Osteocyte (in vitro differentiated cells): ENCODE measurements around the gene LCMT1. TPM values are rescaled to one million over a fixed set of nuclear protein-coding genes. Genes with fewer than 3 reads are reported as not detected.

Experiments
- DNase-seq: peaks from one replicate; pipeline ENCODE4 v3.0.0; 2021; ENCODE audit warnings: mixed read lengths; ENCODE audit not compliant: unreplicated experiment; ENCODE audit errors: extremely low spot score
- H3K27ac Mint-ChIP-seq: one replicate; pipeline ENCODE4 v1.8.0; 2021; ENCODE audit warnings: mild to moderate bottlenecking, mixed read lengths; ENCODE audit not compliant: unreplicated experiment
- H3K27me3 Mint-ChIP-seq: one replicate; pipeline ENCODE4 v1.8.0; 2021; ENCODE audit warnings: mixed read lengths; ENCODE audit not compliant: unreplicated experiment
- H3K36me3 Mint-ChIP-seq: one replicate; pipeline ENCODE4 v1.8.0; 2021; ENCODE audit warnings: mixed read lengths; ENCODE audit not compliant: unreplicated experiment
- H3K4me1 Mint-ChIP-seq: one replicate; pipeline ENCODE4 v1.8.0; 2021; ENCODE audit warnings: mixed read lengths; ENCODE audit not compliant: unreplicated experiment
- H3K4me3 Mint-ChIP-seq: one replicate; pipeline ENCODE4 v1.8.0; 2021; ENCODE audit warnings: mild to moderate bottlenecking, moderate library complexity, mixed read lengths; ENCODE audit not compliant: unreplicated experiment
- H3K9me3 Mint-ChIP-seq: one replicate; pipeline ENCODE4 v1.8.0; 2021; ENCODE audit warnings: mixed read lengths; ENCODE audit not compliant: unreplicated experiment
- total RNA-seq: library from RNA; stranded (reverse); gene quantifications from 2 replicates; pipeline ENCODE4 v1.2.1, GENCODE V29; 2021
- TF ChIP-seq, protein P1 (sequence below): fragments of 200-600 bp; sonication (generic); IDR thresholded peaks from 2 replicates; pipeline ENCODE4 v1.5.0; 2021; ENCODE audit warnings: antibody characterized with exemption, mild to moderate bottlenecking, moderate library complexity

Gene LCMT1
- total RNA-seq, 1 donor from 2014 or later = 52.2 TPM

DNA sequence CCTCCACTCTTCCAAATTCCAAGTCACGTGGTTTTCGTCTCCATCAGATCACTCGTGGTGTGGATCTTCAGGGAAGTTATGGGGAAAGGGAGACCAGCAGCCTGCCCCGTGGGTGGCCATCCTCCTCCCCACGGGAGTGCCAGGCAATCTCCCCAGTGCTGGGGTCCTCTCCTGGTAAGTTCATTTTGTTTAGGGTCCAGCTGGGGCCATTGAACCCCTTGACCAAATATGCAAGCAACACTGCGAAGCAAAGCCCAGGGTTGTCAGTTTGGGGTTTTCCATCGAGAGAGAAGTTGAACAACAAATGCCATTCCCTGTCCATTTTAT lies 4.1 kb upstream of the LCMT1 start:
- peaks cover 34% of the 10 kb centered on the region for H3K4me1 Mint-ChIP-seq
- no peaks in the 10 kb centered on the region for H3K36me3 Mint-ChIP-seq
- DNase-seq = no peak
- no peaks in the 10 kb centered on the region for H3K27me3 Mint-ChIP-seq
- H3K9me3 Mint-ChIP-seq = no peaks in the 10 kb centered on the region
- TF ChIP-seq, protein P1, sequence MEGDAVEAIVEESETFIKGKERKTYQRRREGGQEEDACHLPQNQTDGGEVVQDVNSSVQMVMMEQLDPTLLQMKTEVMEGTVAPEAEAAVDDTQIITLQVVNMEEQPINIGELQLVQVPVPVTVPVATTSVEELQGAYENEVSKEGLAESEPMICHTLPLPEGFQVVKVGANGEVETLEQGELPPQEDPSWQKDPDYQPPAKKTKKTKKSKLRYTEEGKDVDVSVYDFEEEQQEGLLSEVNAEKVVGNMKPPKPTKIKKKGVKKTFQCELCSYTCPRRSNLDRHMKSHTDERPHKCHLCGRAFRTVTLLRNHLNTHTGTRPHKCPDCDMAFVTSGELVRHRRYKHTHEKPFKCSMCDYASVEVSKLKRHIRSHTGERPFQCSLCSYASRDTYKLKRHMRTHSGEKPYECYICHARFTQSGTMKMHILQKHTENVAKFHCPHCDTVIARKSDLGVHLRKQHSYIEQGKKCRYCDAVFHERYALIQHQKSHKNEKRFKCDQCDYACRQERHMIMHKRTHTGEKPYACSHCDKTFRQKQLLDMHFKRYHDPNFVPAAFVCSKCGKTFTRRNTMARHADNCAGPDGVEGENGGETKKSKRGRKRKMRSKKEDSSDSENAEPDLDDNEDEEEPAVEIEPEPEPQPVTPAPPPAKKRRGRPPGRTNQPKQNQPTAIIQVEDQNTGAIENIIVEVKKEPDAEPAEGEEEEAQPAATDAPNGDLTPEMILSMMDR = no peak
- H3K4me3 Mint-ChIP-seq = peak overlapping the region; percentile 91
- H3K27ac Mint-ChIP-seq = peak overlapping the region; percentile 96

DNA sequence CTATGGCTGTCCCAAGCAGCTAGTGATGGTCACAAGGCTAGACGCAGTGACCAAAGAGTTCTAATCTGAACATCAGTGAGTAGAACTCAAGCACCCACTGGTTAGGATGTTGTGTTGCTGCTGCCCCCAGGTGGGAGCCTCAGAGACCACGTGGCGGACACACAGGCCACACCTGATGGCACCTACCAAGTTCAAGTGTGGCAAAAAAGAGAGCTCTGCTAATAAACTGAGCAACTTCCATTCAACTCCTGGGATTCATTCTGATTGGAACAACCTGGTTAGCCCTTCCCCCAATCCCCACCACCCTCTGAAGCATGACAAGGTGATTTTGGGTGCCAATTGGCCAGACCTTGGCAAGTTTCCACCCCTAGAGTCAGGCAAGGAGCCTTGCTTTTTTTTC lies 3.5 kb upstream of the LCMT1 start:
- Mint-ChIP-seq H3K27ac (no peak overlapping the region), H3K27me3 (no peaks in the 10 kb centered on the region), H3K4me1 (peaks cover 39% of the 10 kb centered on the region), H3K36me3 (no peaks in the 10 kb centered on the region), H3K9me3 (no peaks in the 10 kb centered on the region), H3K4me3 (peak overlapping the region; percentile 91)
- no peak for DNase-seq
- TF ChIP-seq, protein P1 = no peak

- TF ChIP-seq, protein P1 = no peak
- Mint-ChIP-seq H3K36me3 (peaks cover 3% of the 10 kb centered on the region), H3K27ac (no peak overlapping the region), H3K4me3 (no peak overlapping the region), H3K27me3 (no peaks in the 10 kb centered on the region), H3K9me3 (no peaks in the 10 kb centered on the region), H3K4me1 (peaks cover 42% of the 10 kb centered on the region)
- DNase-seq = no peak
Observed at GRCh38 chr16:25109643-25110042, 1.9 kb upstream of the LCMT1 start.

DNA sequence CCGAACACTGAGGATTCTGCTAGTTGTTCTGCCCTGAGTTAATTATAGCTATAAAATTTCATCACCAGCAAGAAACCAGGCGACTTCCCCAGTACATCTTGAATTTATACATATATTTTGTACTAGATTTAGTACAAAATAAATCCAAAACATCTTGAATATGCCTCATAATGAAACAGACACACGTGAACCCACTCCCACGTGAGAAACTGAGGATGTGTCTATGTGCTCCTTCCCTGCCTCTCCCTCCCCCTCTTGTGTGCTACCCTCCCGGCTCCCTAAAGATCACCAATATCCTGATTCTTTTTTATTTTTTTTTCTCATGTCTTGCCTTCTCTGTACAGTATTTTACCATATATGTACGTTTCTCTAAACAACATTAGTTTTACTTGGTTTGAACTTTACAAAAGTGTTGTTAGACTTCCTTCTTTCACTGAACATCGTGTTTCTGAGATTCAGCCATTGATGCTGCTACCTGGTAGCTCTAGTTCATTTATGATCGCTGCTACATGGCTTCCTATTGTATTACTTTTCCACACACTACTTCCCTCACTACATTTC lies 1.1 kb upstream of the LCMT1 start:
- peaks cover 42% of the 10 kb centered on the region for H3K4me1 Mint-ChIP-seq
- H3K9me3 Mint-ChIP-seq = no peaks in the 10 kb centered on the region
- H3K27ac Mint-ChIP-seq = peak overlapping the region; percentile 91
- H3K36me3 Mint-ChIP-seq = peaks cover 7% of the 10 kb centered on the region
- no peak for DNase-seq
- H3K27me3 Mint-ChIP-seq = no peaks in the 10 kb centered on the region
- peak overlapping the region; percentile 88 for H3K4me3 Mint-ChIP-seq
- TF ChIP-seq, protein P1 = no peak

DNA sequence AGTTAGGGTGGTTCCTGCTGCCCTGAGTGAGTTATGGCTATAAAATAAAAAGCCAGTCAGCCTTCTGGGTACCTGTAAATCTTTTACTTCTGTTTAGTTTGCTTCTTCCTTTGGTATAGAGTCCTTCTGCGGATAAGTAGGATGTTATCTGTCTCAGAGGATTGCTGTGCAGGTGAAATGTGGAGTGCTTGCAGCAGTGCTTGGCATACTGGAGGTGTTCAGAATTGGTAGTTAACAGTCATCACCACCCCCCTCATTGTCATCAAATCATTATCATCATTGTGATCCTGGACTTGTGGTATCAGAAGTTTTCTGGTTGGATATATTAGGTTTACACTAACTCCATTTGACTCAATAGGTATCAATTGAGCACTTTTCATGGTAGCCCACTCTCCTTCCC lies 2.6 kb downstream of the LCMT1 start:
- H3K4me3 Mint-ChIP-seq = no peak overlapping the region
- H3K27me3 Mint-ChIP-seq = no peaks in the 10 kb centered on the region
- no peak overlapping the region for H3K27ac Mint-ChIP-seq
- H3K9me3 Mint-ChIP-seq = no peaks in the 10 kb centered on the region
- TF ChIP-seq, protein P1 = no peak
- H3K36me3 Mint-ChIP-seq = peaks cover 10% of the 10 kb centered on the region
- no peak for DNase-seq
- peaks cover 30% of the 10 kb centered on the region for H3K4me1 Mint-ChIP-seq
